Ovary (tissue), 3 donors: ENCODE results near the gene GLYAT.

ENCODE experiments used
- EP300 ChIP-seq: sonication (generic); formaldehyde crosslinking; IDR thresholded peaks from one replicate; pipeline ENCODE4 v1.6.1; 2017; ENCODE audit warnings: antibody characterized with exemption
- POLR2A ChIP-seq: fragments of 450-650 bp; IDR thresholded peaks from one replicate; pipeline ENCODE4 v1.6.1; 2017; ENCODE audit warnings: antibody characterized with exemption, mild to moderate bottlenecking, moderate library complexity
- TF ChIP-seq, protein P1 (sequence below), 3 donors: fragments of 450-650 bp in 2 of 3; fragments of 200-600 bp in 1 of 3; IDR thresholded peaks; one replicate each; pipeline versions ENCODE4 v1.5.1 to v1.8.0; 2016 to 2022; ENCODE audit warnings: antibody characterized with exemption in 3 of 3, mild to moderate bottlenecking in 1 of 3
- donor health status: DM: no; HTN: no; CAD: no.

DNA sequence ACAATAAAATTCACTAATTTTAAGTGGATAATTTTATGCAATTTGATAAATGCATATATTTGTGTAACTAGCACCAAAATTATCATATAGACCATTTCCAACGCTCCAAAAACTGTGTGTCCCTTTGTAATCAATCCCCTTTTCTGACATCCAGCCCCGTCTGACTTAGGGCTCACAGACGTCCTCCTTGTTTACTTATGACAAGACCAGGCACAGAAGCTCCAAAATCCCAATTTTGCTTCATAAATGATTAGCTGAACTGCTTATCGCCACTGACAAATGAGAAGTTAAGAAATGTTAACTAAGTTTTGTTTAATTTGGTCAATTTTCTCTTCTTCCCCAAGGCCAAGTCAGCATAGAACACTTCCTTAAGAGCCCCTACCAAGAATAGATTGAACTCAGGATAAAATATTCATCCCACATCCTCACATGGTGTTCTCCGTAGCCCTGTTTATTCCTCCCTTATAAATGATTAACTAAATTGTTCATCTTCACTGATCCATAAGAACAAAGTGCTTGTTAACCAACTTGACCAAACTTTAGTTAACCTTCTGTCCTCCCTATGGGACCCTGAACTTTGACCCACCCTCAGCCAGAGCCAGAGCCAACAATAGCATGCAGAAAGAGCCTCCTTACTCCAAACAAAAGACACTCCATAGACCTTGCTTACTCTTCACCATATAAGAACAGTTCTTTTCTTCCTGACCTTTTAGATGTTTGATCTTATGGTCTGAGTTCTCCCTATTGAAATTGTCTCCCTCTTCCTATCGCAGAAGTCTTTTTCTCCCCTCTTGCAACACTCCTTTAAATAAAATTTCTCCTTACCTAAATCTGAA is 30.8 kb upstream of the GLYAT start:
- TF ChIP-seq, protein P1, sequence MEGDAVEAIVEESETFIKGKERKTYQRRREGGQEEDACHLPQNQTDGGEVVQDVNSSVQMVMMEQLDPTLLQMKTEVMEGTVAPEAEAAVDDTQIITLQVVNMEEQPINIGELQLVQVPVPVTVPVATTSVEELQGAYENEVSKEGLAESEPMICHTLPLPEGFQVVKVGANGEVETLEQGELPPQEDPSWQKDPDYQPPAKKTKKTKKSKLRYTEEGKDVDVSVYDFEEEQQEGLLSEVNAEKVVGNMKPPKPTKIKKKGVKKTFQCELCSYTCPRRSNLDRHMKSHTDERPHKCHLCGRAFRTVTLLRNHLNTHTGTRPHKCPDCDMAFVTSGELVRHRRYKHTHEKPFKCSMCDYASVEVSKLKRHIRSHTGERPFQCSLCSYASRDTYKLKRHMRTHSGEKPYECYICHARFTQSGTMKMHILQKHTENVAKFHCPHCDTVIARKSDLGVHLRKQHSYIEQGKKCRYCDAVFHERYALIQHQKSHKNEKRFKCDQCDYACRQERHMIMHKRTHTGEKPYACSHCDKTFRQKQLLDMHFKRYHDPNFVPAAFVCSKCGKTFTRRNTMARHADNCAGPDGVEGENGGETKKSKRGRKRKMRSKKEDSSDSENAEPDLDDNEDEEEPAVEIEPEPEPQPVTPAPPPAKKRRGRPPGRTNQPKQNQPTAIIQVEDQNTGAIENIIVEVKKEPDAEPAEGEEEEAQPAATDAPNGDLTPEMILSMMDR (IDR thresholded peaks at IDR 0.05): no peak
- no peak for TF ChIP-seq POLR2A
- no peak for TF ChIP-seq EP300
